A549 treated with CORT108297 at 1 μM for 4 hours (cell line): ENCODE data around the gene ARPC1A. TPM values are rescaled to one million over a fixed set of nuclear protein-coding genes. Genes with fewer than 3 reads are reported as not detected.

ENCODE experiments used
- total RNA-seq: library from RNA; stranded (reverse); fragments of 200-300 nt; extraction: Qiagen RNA extraction; gene quantifications from 5 replicates; pipeline ENCODE4 v1.2.3, GENCODE V29; 2022

Gene ARPC1A
- total RNA-seq: 125 to 147 TPM (median 132 TPM) in 5 replicates

GRCh38 chr7:99325592-99326407 is at the start of gene ARPC1A:
ARPC1A (plus strand) TSS chr7:99325898; CDS start chr7:99333354, 7,456 bp downstream.

GRCh38 chr7:99374111-99375064 is 48.7 kb downstream of the ARPC1A start, which contains the start of gene ARPC1B:
ARPC1B (plus strand) TSS chr7:99374730; CDS start chr7:99385715, 10,985 bp downstream.

GRCh38 chr7:99408379-99409191 is 82.9 kb downstream of the ARPC1A start, which contains the start of the genes BUD31 and PDAP1:
BUD31 (plus strand) TSS chr7:99408969; CDS start chr7:99411093, 2,124 bp downstream.
PDAP1 (minus strand) TSS chr7:99408597; CDS start chr7:99408548, 49 bp downstream.

Other genes with a start within 250 kb of the ARPC1A start
- gene SMURF1, start 181.8 kb upstream of the ARPC1A start, total RNA-seq: 22.8 to 28.6 TPM (median 25.1 TPM) in 5 replicates
- 1.1 to 1.5 TPM (median 1.2 TPM) in 5 replicates for gene KPNA7, start 117.8 kb upstream of the ARPC1A start, total RNA-seq
- 0.46 to 0.65 TPM (median 0.58 TPM) in 5 replicates for gene MYH16, start 53.1 kb upstream of the ARPC1A start, total RNA-seq
- gene ARPC1B, start 48.8 kb downstream of the ARPC1A start, total RNA-seq: 287 to 301 TPM (median 297 TPM) in 5 replicates
- gene PDAP1, start 82.7 kb downstream of the ARPC1A start, total RNA-seq: 167 to 202 TPM (median 181 TPM) in 5 replicates
- 134 to 158 TPM (median 145 TPM) in 5 replicates for gene BUD31, start 83.1 kb downstream of the ARPC1A start, total RNA-seq
- 5.9 to 7.9 TPM (median 6.5 TPM) in 5 replicates for gene PTCD1, start 112.9 kb downstream of the ARPC1A start, total RNA-seq
- gene CPSF4, start 113.0 kb downstream of the ARPC1A start, total RNA-seq: 30.1 to 48.5 TPM (median 44.6 TPM) in 5 replicates
- gene ATP5MF, start 140.3 kb downstream of the ARPC1A start, total RNA-seq: 872 to 1,418 TPM (median 915 TPM) in 5 replicates
- 7.3 to 10.1 TPM (median 8.4 TPM) in 5 replicates for gene ZNF789, start 147.0 kb downstream of the ARPC1A start, total RNA-seq
- 16.9 to 19.4 TPM (median 18.1 TPM) in 5 replicates for gene ZNF394, start 174.4 kb downstream of the ARPC1A start, total RNA-seq
- 7.8 to 9.9 TPM (median 9.5 TPM) in 5 replicates for gene ZKSCAN5, start 178.8 kb downstream of the ARPC1A start, total RNA-seq
- 5.8 to 6.6 TPM (median 6.3 TPM) in 5 replicates for gene FAM200A, start 226.2 kb downstream of the ARPC1A start, total RNA-seq
- gene ZNF655, start 232.7 kb downstream of the ARPC1A start, total RNA-seq: 56.3 to 60.1 TPM (median 57.7 TPM) in 5 replicates